Liver (tissue), 9 donors: ENCODE data around the gene CCAR1. TPM values are rescaled to one million over a fixed set of nuclear protein-coding genes. Genes with fewer than 3 reads are reported as not detected.
"Not testable (repeated sequence)": the region's sequence is repeated elsewhere in the genome, so short reads cannot be mapped to it uniquely, and the experiment has no call there.

Experiments used
- DNase-seq: peaks from one replicate; pipeline ENCODE4 v3.0.0-alpha.2; 2017; ENCODE audit warnings: low spot score
- H3K27ac ChIP-seq, 2 donors: one replicate each; pipeline ENCODE4 v1.7.0; 2013; ENCODE audit warnings: inconsistent platforms in 2 of 2, low read length in 2 of 2, control low read depth in 1 of 2, low read depth in 1 of 2, mild to moderate bottlenecking in 1 of 2
- H3K27me3 ChIP-seq, 4 donors: one replicate each; pipeline versions ENCODE4 v1.6.1 to v1.7.0; 2013; ENCODE audit warnings: low read length in 3 of 4, inconsistent platforms in 1 of 4, mild to moderate bottlenecking in 1 of 4, moderate library complexity in 1 of 4; ENCODE audit not compliant: control insufficient read depth in 4 of 4, insufficient read depth in 4 of 4
- H3K36me3 ChIP-seq, 4 donors: one replicate each; pipeline versions ENCODE4 v1.6.1 to v1.7.0; 2013; ENCODE audit warnings: low read length in 3 of 4, mild to moderate bottlenecking in 3 of 4, low read depth in 1 of 4, moderate library complexity in 1 of 4; ENCODE audit not compliant: control insufficient read depth in 4 of 4, insufficient read depth in 3 of 4
- H3K4me1 ChIP-seq, 4 donors: one replicate each; pipeline versions ENCODE4 v1.6.1 to v1.7.0; 2013; ENCODE audit warnings: low read length in 3 of 4, mild to moderate bottlenecking in 3 of 4, moderate library complexity in 1 of 4; ENCODE audit not compliant: control insufficient read depth in 4 of 4, insufficient read depth in 4 of 4
- H3K4me3 ChIP-seq, 3 donors: one replicate each; pipeline versions ENCODE4 v1.6.1 to v1.7.0; 2013; ENCODE audit warnings: low read length in 3 of 3, control low read depth in 1 of 3, low read depth in 1 of 3, mild to moderate bottlenecking in 1 of 3
- H3K9ac ChIP-seq, 2 donors: one replicate each; pipeline ENCODE4 v1.7.0; 2013; ENCODE audit warnings: low read length in 2 of 2, mild to moderate bottlenecking in 2 of 2, moderate library complexity in 2 of 2, control low read depth in 1 of 2, low read depth in 1 of 2
- H3K9me3 ChIP-seq, 4 donors: one replicate each; pipeline versions ENCODE4 v1.6.1 to v1.7.0; 2013; ENCODE audit warnings: low read length in 3 of 4; ENCODE audit not compliant: control insufficient read depth in 4 of 4
- CTCF ChIP-seq: fragments of 150-350 bp; IDR thresholded peaks from 2 replicates; pipeline ENCODE4 v1.5.1; 2017; ENCODE audit warnings: improper control_type of control experiment, low read depth, low read length; ENCODE audit not compliant: missing input control
- EGR1 ChIP-seq, 2 donors: IDR thresholded peaks; 2 replicates each; pipeline ENCODE4 v1.6.1; 2016 to 2018; ENCODE audit warnings: antibody characterized with exemption in 2 of 2, low read depth in 2 of 2
- FOXA1 ChIP-seq: IDR thresholded peaks from 2 replicates; pipeline ENCODE4 v1.6.1; 2016; ENCODE audit warnings: antibody characterized with exemption
- FOXA2 ChIP-seq: IDR thresholded peaks from 2 replicates; pipeline ENCODE4 v1.6.1; 2016; ENCODE audit warnings: antibody characterized with exemption
- GABPA ChIP-seq, 2 donors: IDR thresholded peaks in 1 of 2; conservative IDR thresholded peaks in 1 of 2; 2 replicates each; pipeline ENCODE4 v1.6.1; 2016; ENCODE audit warnings: antibody characterized with exemption in 2 of 2, mild to moderate bottlenecking in 1 of 2, moderate library complexity in 1 of 2
- HNF4A ChIP-seq, 2 donors: conservative IDR thresholded peaks; 2 replicates each; pipeline ENCODE4 v1.6.1; 2016; ENCODE audit warnings: antibody characterized with exemption in 2 of 2, mild to moderate bottlenecking in 2 of 2
- HNF4G ChIP-seq: IDR thresholded peaks from 2 replicates; pipeline ENCODE4 v1.6.1; 2016; ENCODE audit warnings: antibody characterized with exemption
- JUND ChIP-seq, 2 donors: IDR thresholded peaks; 2 replicates each; pipeline ENCODE4 v1.6.1; 2016; ENCODE audit warnings: antibody characterized with exemption in 2 of 2
- NR2F2 ChIP-seq: IDR thresholded peaks from 2 replicates; pipeline ENCODE4 v1.6.1; 2016; ENCODE audit warnings: antibody characterized with exemption
- RAD21 ChIP-seq, 2 donors: IDR thresholded peaks; 2 replicates each; pipeline ENCODE4 v1.6.1; 2016; ENCODE audit warnings: antibody characterized with exemption in 2 of 2, mild to moderate bottlenecking in 2 of 2
- REST ChIP-seq: IDR thresholded peaks from 2 replicates; pipeline ENCODE4 v1.6.1; 2016; ENCODE audit warnings: antibody characterized with exemption, mild to moderate bottlenecking
- RXRA ChIP-seq, 2 donors: IDR thresholded peaks; 2 replicates each; pipeline ENCODE4 v1.6.1; 2017 to 2018; ENCODE audit warnings: antibody characterized with exemption in 2 of 2, mild to moderate bottlenecking in 1 of 2
- SP1 ChIP-seq: IDR thresholded peaks from 2 replicates; pipeline ENCODE4 v1.6.1; 2018; ENCODE audit warnings: antibody characterized with exemption, mild to moderate bottlenecking
- TAF1 ChIP-seq: conservative IDR thresholded peaks from 2 replicates; pipeline ENCODE4 v1.6.1; 2016; ENCODE audit warnings: antibody characterized with exemption, mild to moderate bottlenecking
- ZBTB33 ChIP-seq: IDR thresholded peaks from 2 replicates; pipeline ENCODE4 v1.6.1; 2016; ENCODE audit warnings: antibody characterized with exemption
- WGBS: extraction: QIAGEN DNeasy Blood & Tissue Kit; methylation state at CpG from one replicate; pipeline ENCODE4 v1.1.7; 2013; 5-methylcytosine and 5-hydroxymethylcytosine counted together
- polyA plus RNA-seq, 2 donors: library from polyadenylated mRNA; stranded (reverse) in 1 of 2; unstranded in 1 of 2; fragments of 200-250 nt in 1 of 2; fragments of >200 nt in 1 of 2; fragmentation: Nextera tagmentation in 1 of 2; extraction: Ambion mirVana in 1 of 2; gene quantifications; one replicate each; pipeline versions ENCODE4 v1.2.1 to v1.2.3, GENCODE V29; 2013 to 2015
- total RNA-seq, 2 donors: library from RNA; depleted of rRNA; stranded (reverse); fragments of >200 nt; gene quantifications; one replicate each; pipeline ENCODE4 v1.2.3, GENCODE V29; 2014
- TF ChIP-seq, protein P1 (sequence below): IDR thresholded peaks from 2 replicates; pipeline ENCODE4 v1.6.1; 2016; ENCODE audit warnings: antibody characterized with exemption
- TF ChIP-seq, protein P2 (sequence below): IDR thresholded peaks from 2 replicates; pipeline ENCODE4 v1.6.1; 2016; ENCODE audit warnings: antibody characterized with exemption
- donor health status: healthy.
- donor health status: healthy.
- donor health status: healthy.
- donor health status: healthy.
- donor health status: healthy.

Gene CCAR1
- total and polyA plus RNA-seq, 4 donors, result 10.5 to 27.5 (median 19.8) TPM

GRCh38 chr10:68735119-68735518 lies 14.1 kb downstream of the CCAR1 start:
- no peak overlapping the region for H3K4me3 ChIP-seq
- 84% methylated on average over 6 of the region's 6 CpGs for WGBS
- H3K27me3 ChIP-seq, result no peaks in the 10 kb centered on the region
- DNase-seq, result no peak
- no peaks in the 10 kb centered on the region for H3K4me1 ChIP-seq
- no peak for TF ChIP-seq SP1
- TF ChIP-seq FOXA1, result no peak
- TF ChIP-seq GABPA (IDR thresholded peaks at IDR 0.05 in 1 of 2, conservative IDR thresholded peaks at IDR 0.05 in 1 of 2), result no peak
- TF ChIP-seq FOXA2, result no peak
- TF ChIP-seq RXRA (IDR thresholded peaks at IDR 0.05), result no peak
- no peak for TF ChIP-seq RAD21 (IDR thresholded peaks at IDR 0.05)
- TF ChIP-seq TAF1, result no peak
- TF ChIP-seq ZBTB33, result no peak
- TF ChIP-seq, protein P1, sequence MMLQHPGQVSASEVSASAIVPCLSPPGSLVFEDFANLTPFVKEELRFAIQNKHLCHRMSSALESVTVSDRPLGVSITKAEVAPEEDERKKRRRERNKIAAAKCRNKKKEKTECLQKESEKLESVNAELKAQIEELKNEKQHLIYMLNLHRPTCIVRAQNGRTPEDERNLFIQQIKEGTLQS, result no peak
- no peak for TF ChIP-seq HNF4G
- TF ChIP-seq REST, result no peak
- no peak for TF ChIP-seq NR2F2
- no peak for TF ChIP-seq HNF4A (conservative IDR thresholded peaks at IDR 0.05)
- TF ChIP-seq CTCF, result no peak
- TF ChIP-seq, protein P2, sequence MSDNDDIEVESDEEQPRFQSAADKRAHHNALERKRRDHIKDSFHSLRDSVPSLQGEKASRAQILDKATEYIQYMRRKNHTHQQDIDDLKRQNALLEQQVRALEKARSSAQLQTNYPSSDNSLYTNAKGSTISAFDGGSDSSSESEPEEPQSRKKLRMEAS, result no peak
- TF ChIP-seq EGR1 (IDR thresholded peaks at IDR 0.05; ENCODE audit: low read depth in 2 of 2), result no peak
- TF ChIP-seq JUND (IDR thresholded peaks at IDR 0.05), result no peak
- H3K9ac ChIP-seq, result no peak overlapping the region
- H3K9me3 ChIP-seq, result no peaks in the 10 kb centered on the region
- no peak overlapping the region for H3K27ac ChIP-seq
- peaks cover 13 to 61% (median 41%) of the 10 kb centered on the region in 4 donors for H3K36me3 ChIP-seq

DNA sequence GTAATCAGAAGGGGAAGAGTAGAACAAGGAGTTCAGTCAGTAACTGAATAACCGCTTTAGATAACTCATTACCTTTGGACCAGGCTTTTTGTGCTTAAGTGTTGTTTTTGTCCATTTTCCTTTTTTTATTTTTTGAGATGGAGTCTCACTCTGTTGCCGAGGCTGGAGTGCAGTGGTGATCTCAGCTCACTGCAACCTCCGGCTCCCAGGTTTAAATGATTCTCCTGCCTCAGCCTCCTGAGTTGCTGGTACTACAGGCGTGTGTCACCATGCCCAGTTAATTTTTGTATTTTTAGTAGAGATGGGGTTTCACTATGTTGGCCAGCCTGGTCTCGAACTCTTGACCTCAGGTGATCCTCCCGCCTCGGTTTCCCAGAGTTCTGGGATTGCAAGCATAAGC lies 14.7 kb downstream of the CCAR1 start:
- 83% methylated on average over 7 of the region's 7 CpGs for WGBS
- H3K27me3 ChIP-seq, DNase-seq, H3K9ac ChIP-seq, H3K9me3 ChIP-seq, H3K4me1 ChIP-seq, H3K4me3 ChIP-seq, H3K27ac ChIP-seq: not testable (repeated sequence)
- H3K36me3 ChIP-seq, result peaks cover 13 to 62% (median 44%) of the 10 kb centered on the region in 4 donors

DNA sequence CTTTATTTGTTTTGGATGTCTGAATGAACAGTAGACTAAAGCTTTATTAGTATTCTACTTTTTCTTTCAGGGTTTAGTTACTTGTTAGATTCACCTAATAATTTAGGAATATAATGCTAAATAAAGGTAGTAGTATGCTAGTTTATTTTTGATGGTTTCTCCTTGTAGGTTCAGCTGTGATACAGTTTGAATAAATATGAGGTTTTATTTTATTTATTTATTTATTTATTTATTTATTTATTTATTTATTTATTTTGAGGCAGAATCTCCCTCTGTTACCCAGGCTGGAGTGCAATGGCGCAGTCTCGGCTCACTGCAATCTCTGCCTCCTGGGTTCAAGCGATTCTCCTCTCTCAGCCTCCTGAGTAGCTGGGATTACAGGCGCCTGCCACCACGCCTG lies 19.6 kb downstream of the CCAR1 start:
- not testable (repeated sequence) for H3K4me1 ChIP-seq, H3K27ac ChIP-seq, H3K4me3 ChIP-seq, H3K9ac ChIP-seq, H3K27me3 ChIP-seq, H3K9me3 ChIP-seq, DNase-seq
- WGBS, result over 99% methylated on average over 5 of the region's 5 CpGs
- H3K36me3 ChIP-seq, result peaks cover 13 to 63% (median 51%) of the 10 kb centered on the region in 4 donors
